ENCODE measurements around the gene BSND.

DNA sequence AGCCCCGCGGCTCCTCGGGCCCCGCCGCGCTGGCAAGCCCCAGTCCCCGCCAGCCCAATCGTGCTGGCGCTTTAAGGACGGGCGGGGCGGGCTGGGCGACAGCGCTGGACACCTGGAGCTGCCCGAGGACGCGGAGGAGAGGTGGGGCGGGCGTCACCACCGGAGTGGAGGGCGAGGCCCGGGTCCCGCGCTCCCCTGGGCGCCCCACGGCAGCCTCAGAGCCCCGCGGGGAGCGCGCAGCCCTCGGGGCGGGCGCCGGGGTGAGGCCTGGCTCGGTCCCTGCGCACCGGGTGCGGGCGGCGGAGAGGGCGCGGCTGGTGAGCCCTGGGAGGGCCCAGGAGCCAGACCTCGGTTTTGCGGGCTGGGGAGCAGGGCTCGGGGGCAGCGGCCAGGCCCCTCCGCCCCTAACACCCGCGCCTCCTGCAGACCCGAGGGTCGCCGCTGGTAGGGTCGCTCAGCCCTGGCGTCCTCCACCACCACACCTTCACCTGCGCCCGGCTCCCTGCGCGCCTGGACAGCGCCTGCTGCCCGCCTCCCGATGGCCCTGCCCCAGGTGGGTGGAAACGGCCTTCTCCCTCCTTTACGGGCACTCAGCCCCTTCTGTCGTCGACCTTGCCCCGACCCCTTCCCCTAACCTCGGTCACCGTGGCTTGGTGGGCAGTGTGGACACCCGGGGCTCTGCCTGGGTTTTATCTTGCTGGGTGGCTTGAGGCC, 18.0 kb upstream of the BSND start, which contains the start of gene TMEM61:
- TF ChIP-seq CTCF (optimal IDR thresholded peaks at IDR 0.05 in 1 of 3, IDR thresholded peaks at IDR 0.05 in 1 of 3, conservative IDR thresholded peaks at IDR 0.05 in 1 of 3; ENCODE audit: extremely low read depth in 1 of 3, insufficient read depth in 2 of 3, low read length in 3 of 3) (no peak), EZH2 (IDR thresholded peaks at IDR 0.05; ENCODE audit: low read length) (no peak)
